Choroid plexus epithelial cell (primary cell): Measurements from ENCODE around the gene CLP1.

Experiments used
- DNase-seq: peaks from one replicate; pipeline ENCODE4 v3.0.0-alpha.2; 2010; ENCODE audit warnings: low read depth
- H3K4me3 ChIP-seq: 2 replicates; pipeline ENCODE4 v1.5.1; 2011; ENCODE audit warnings: low read depth, mild to moderate bottlenecking, control low read depth, low read length, moderate library complexity
- CTCF ChIP-seq: conservative IDR thresholded peaks from 2 replicates; pipeline ENCODE4 v1.5.1; 2011; ENCODE audit warnings: low read depth, mild to moderate bottlenecking, control low read depth, inconsistent platforms, low read length, moderate library complexity

Gene CLP1

GRCh38 chr11:57620467-57620866 lies 37.1 kb upstream of the CLP1 start:
- DNase-seq = no peak
- H3K4me3 ChIP-seq = no peak overlapping the region
- TF ChIP-seq CTCF = no peak

GRCh38 chr11:57622263-57622662 lies 35.3 kb upstream of the CLP1 start:
- no peak for DNase-seq
- no peak overlapping the region for H3K4me3 ChIP-seq
- no peak for TF ChIP-seq CTCF

- TF ChIP-seq CTCF = no peak
- no peak for DNase-seq
- no peak overlapping the region for H3K4me3 ChIP-seq
These were observed 32.7 kb upstream of the CLP1 start for GRCh38 chr11:57624864-57625263.

GRCh38 chr11:57626895-57627294 lies 30.7 kb upstream of the CLP1 start:
- TF ChIP-seq CTCF = no peak
- no peak overlapping the region for H3K4me3 ChIP-seq
- no peak for DNase-seq

- H3K4me3 ChIP-seq = no peak overlapping the region
These were observed 27.4 kb upstream of the CLP1 start for GRCh38 chr11:57630171-57630570.

GRCh38 chr11:57632116-57632515 lies 25.4 kb upstream of the CLP1 start:
- DNase-seq = no peak
- H3K4me3 ChIP-seq = no peak overlapping the region
- TF ChIP-seq CTCF = no peak

More at GRCh38 chr11:57630171-57630570, 27.4 kb upstream of the CLP1 start:
- no peak for DNase-seq
- no peak for TF ChIP-seq CTCF

GRCh38 chr11:57633394-57634070 lies 24.0 kb upstream of the CLP1 start:
- no peak for TF ChIP-seq CTCF

More at GRCh38 chr11:57633394-57634070, 24.0 kb upstream of the CLP1 start:
- no peak overlapping the region for H3K4me3 ChIP-seq
- DNase-seq = no peak
